H1 (cell line): Measurements from ENCODE around the gene CCR9. TPM values are rescaled to one million over a fixed set of nuclear protein-coding genes. Genes with fewer than 3 reads are reported as not detected.

ENCODE experiments used
- CTCF ChIA-PET: fragments of 300-600 bp; sonication (Branson Sonifier 250); formaldehyde crosslinking; loops from one replicate; lab custom pipeline; 2021; ENCODE audit not compliant: partially characterized antibody; lab: Charles Lee
- POLR2A ChIA-PET: fragments of 300-600 bp; sonication (Branson Sonifier 250); formaldehyde crosslinking; loops from one replicate; lab custom pipeline; 2021; ENCODE audit warnings: inconsistent platforms; ENCODE audit not compliant: partially characterized antibody; lab: Charles Lee
- DNase-seq, 2 experiments: peaks; one replicate each; pipeline versions ENCODE4 v3.0.0 to v3.0.0-alpha.2; 2010 to 2022; ENCODE audit warnings: low spot score in 2 of 2, low read depth in 1 of 2, mixed read lengths in 1 of 2
- FAIRE-seq: peaks from 2 replicates; lab custom pipeline; 2011; peaks lifted over from hg19 to GRCh38; lab: Jason Lieb, UNC
- H2AFZ ChIP-seq: 2 replicates; pipeline ENCODE4 v1.8.1; 2012; ENCODE audit warnings: low read length, inconsistent platforms
- H2AK5ac ChIP-seq: 2 replicates; pipeline ENCODE4 v1.6.1; 2013; ENCODE audit warnings: low read depth, low read length
- H2BK120ac ChIP-seq: replicated peaks from 2 replicates; pipeline ENCODE3; 2013; ENCODE audit warnings: low read depth, low read length, inconsistent platforms
- H2BK12ac ChIP-seq: 2 replicates; pipeline ENCODE4 v1.6.1; 2013; ENCODE audit warnings: low read depth, low read length
- H2BK15ac ChIP-seq: 2 replicates; pipeline ENCODE4 v1.6.1; 2013; ENCODE audit warnings: low read length
- H2BK20ac ChIP-seq: 2 replicates; pipeline ENCODE4 v1.6.1; 2013; ENCODE audit warnings: low read length
- H2BK5ac ChIP-seq: 2 replicates; pipeline ENCODE4 v1.6.1; 2013; ENCODE audit warnings: low read depth, low read length
- H3K14ac ChIP-seq: 2 replicates; pipeline ENCODE4 v1.6.1; 2013; ENCODE audit warnings: inconsistent platforms; ENCODE audit not compliant: insufficient read length
- H3K18ac ChIP-seq: 2 replicates; pipeline ENCODE4 v1.6.1; 2013; ENCODE audit warnings: low read length; ENCODE audit errors: extremely low read depth
- H3K23ac ChIP-seq: 2 replicates; pipeline ENCODE4 v1.6.1; 2013; ENCODE audit warnings: inconsistent platforms; ENCODE audit not compliant: insufficient read length
- H3K23me2 ChIP-seq: 2 replicates; pipeline ENCODE4 v1.6.1; 2013; ENCODE audit warnings: low read depth, low read length
- H3K27ac ChIP-seq: 2 replicates; pipeline ENCODE4 v1.6.1; 2011; ENCODE audit warnings: low read depth, low read length, inconsistent platforms
- H3K27me3 ChIP-seq, 4 experiments: replicated peaks in 1 of 4; 1 replicate in 1 of 4; 2 replicates in 3 of 4; pipeline versions ENCODE4 v1.6.1 to v1.8.1; 2011 to 2013; ENCODE audit warnings: low read length in 3 of 4, mild to moderate bottlenecking in 3 of 4, inconsistent platforms in 2 of 4, mixed read lengths in 2 of 4, moderate library complexity in 1 of 4; ENCODE audit not compliant: control insufficient read depth in 3 of 4, insufficient read depth in 3 of 4; ENCODE audit errors: extremely low read depth in 1 of 4
- H3K36me3 ChIP-seq, 4 experiments: 2 replicates each; pipeline versions ENCODE4 v1.6.1 to v1.8.1; 2011 to 2013; ENCODE audit warnings: mild to moderate bottlenecking in 4 of 4, low read length in 3 of 4, moderate library complexity in 2 of 4, control low read depth in 1 of 4, inconsistent platforms in 1 of 4; ENCODE audit not compliant: insufficient read depth in 4 of 4, control insufficient read depth in 2 of 4
- H3K4ac ChIP-seq: replicated peaks from 2 replicates; pipeline ENCODE3; 2013; ENCODE audit warnings: low read length, low read depth, mixed read lengths, inconsistent platforms; ENCODE audit not compliant: insufficient read length
- H3K4me1 ChIP-seq, 4 experiments: replicated peaks in 1 of 4; 1 replicate in 1 of 4; 2 replicates in 3 of 4; pipeline versions ENCODE4 v1.6.1 to v1.8.1; 2011 to 2013; ENCODE audit warnings: low read length in 3 of 4, inconsistent platforms in 2 of 4, mixed read lengths in 1 of 4; ENCODE audit not compliant: insufficient read depth in 4 of 4, control insufficient read depth in 3 of 4
- H3K4me2 ChIP-seq, 2 experiments: 2 replicates each; pipeline versions ENCODE4 v1.6.1 to v1.8.1; 2011 to 2013; ENCODE audit warnings: low read depth in 2 of 2, low read length in 2 of 2, control low read depth in 1 of 2, inconsistent platforms in 1 of 2, mild to moderate bottlenecking in 1 of 2; ENCODE audit not compliant: insufficient read depth in 1 of 2
- H3K4me3 ChIP-seq, 4 experiments: fragments of 200-600, 300-600 bp in 1 of 4; sonication (generic), shearing (Covaris generic), sonication (Bioruptor Twin) in 1 of 4; 2 replicates each; pipeline versions ENCODE4 v1.5.1 to v1.8.1; 2011 to 2016; ENCODE audit warnings: low read length in 4 of 4, low read depth in 3 of 4, control low read depth in 2 of 4, inconsistent platforms in 2 of 4, mild to moderate bottlenecking in 2 of 4, mixed read lengths in 1 of 4, moderate library complexity in 1 of 4; ENCODE audit not compliant: insufficient read depth in 2 of 4; ENCODE audit errors: extremely low read depth in 1 of 4
- H3K56ac ChIP-seq: replicated peaks from 2 replicates; pipeline ENCODE3; 2013; ENCODE audit warnings: low read depth, mild to moderate bottlenecking, mixed read lengths, low read length, inconsistent platforms; ENCODE audit not compliant: insufficient read length
- H3K79me1 ChIP-seq: 2 replicates; pipeline ENCODE4 v1.6.1; 2013; ENCODE audit warnings: low read depth, low read length, control low read depth
- H3K79me2 ChIP-seq, 2 experiments: 2 replicates each; pipeline versions ENCODE4 v1.6.1 to v1.8.1; 2012 to 2013; ENCODE audit warnings: low read length in 2 of 2, mild to moderate bottlenecking in 2 of 2, inconsistent platforms in 1 of 2; ENCODE audit not compliant: insufficient read depth in 2 of 2, control insufficient read depth in 1 of 2
- H3K9ac ChIP-seq, 4 experiments: replicated peaks in 1 of 4; 1 replicate in 1 of 4; 2 replicates in 3 of 4; pipeline versions ENCODE4 v1.6.1 to v1.8.1; 2011 to 2013; ENCODE audit warnings: low read depth in 3 of 4, low read length in 3 of 4, control low read depth in 2 of 4, mild to moderate bottlenecking in 2 of 4, moderate library complexity in 2 of 4, inconsistent platforms in 1 of 4; ENCODE audit errors: extremely low read depth in 1 of 4
- H3K9me3 ChIP-seq, 2 experiments: 2 replicates each; pipeline versions ENCODE4 v1.6.1 to v1.8.1; 2012 to 2013; ENCODE audit warnings: mild to moderate bottlenecking in 2 of 2, moderate library complexity in 2 of 2, control low read depth in 1 of 2, inconsistent platforms in 1 of 2, low read depth in 1 of 2, low read length in 1 of 2, mixed read lengths in 1 of 2; ENCODE audit not compliant: insufficient read depth in 2 of 2
- H4K20me1 ChIP-seq, 2 experiments: replicated peaks in 1 of 2; 2 replicates each; pipeline versions ENCODE3 to v1.8.1; 2011 to 2013; ENCODE audit warnings: inconsistent platforms in 2 of 2, low read length in 2 of 2, mild to moderate bottlenecking in 1 of 2; ENCODE audit not compliant: insufficient read depth in 2 of 2, control insufficient read depth in 1 of 2
- H4K5ac ChIP-seq: 2 replicates; pipeline ENCODE4 v1.6.1; 2013; ENCODE audit warnings: low read length, low read depth, mixed read lengths, inconsistent platforms; ENCODE audit not compliant: insufficient read length
- H4K8ac ChIP-seq: 2 replicates; pipeline ENCODE4 v1.8.0; 2013; ENCODE audit warnings: mild to moderate bottlenecking, moderate library complexity, low read length, inconsistent platforms; ENCODE audit not compliant: insufficient read depth; ENCODE audit errors: extremely low read depth
- H4K91ac ChIP-seq: replicated peaks from 2 replicates; pipeline ENCODE3; 2013; ENCODE audit warnings: low read length, mixed read lengths, inconsistent platforms; ENCODE audit not compliant: insufficient read length
- ATF2 ChIP-seq: IDR thresholded peaks from 2 replicates; pipeline ENCODE4 v1.6.1; 2012; ENCODE audit warnings: low read length, inconsistent platforms
- WGBS, 2 experiments: shearing (Covaris generic) in 1 of 2; methylation state at CpG; one replicate each; pipeline versions ENCODE4 v1.1.6 to v1.1.7; 2013 to 2015; ENCODE audit warnings: low lambda C conversion rate in 2 of 2, mixed read lengths in 2 of 2, inconsistent platforms in 1 of 2, low coverage in 1 of 2, missing lambda C conversion rate in 1 of 2; ENCODE audit not compliant: insufficient replicate concordance in 2 of 2, insufficient coverage in 1 of 2, insufficient read length in 1 of 2; ENCODE audit errors: extremely low coverage in 1 of 2, missing lambda C conversion rate in 1 of 2; 5-methylcytosine and 5-hydroxymethylcytosine counted together
- polyA plus RNA-seq, 7 experiments: library from polyadenylated mRNA; depleted of rRNA in 3 of 7; stranded (reverse) in 5 of 7; unstranded in 2 of 7; fragments of >200 nt in 5 of 7; fragments of 200-250 nt in 2 of 7; gene quantifications; 1 replicate in 5 of 7; 2 replicates in 1 of 7; 4 replicates in 1 of 7; pipeline versions ENCODE4 v1.2.1 to v1.2.3, GENCODE V29; 2011 to 2013; ENCODE audit warnings: missing spikeins in 2 of 7, mixed read lengths in 2 of 7
- total RNA-seq: library from RNA; stranded (reverse); fragmentation: NEBNext Ultra II Directional; extraction: Animal tissue kit (Norgen Biotek cat#: 25700); gene quantifications from 2 replicates; pipeline ENCODE4 v1.2.1, GENCODE V29; 2021

CCR9 gene
- total and polyA plus RNA-seq, 2 of the 8 experiments (the other 6 are each of a cell fraction or from before 2014, with no cell fraction given), result not detected

DNA sequence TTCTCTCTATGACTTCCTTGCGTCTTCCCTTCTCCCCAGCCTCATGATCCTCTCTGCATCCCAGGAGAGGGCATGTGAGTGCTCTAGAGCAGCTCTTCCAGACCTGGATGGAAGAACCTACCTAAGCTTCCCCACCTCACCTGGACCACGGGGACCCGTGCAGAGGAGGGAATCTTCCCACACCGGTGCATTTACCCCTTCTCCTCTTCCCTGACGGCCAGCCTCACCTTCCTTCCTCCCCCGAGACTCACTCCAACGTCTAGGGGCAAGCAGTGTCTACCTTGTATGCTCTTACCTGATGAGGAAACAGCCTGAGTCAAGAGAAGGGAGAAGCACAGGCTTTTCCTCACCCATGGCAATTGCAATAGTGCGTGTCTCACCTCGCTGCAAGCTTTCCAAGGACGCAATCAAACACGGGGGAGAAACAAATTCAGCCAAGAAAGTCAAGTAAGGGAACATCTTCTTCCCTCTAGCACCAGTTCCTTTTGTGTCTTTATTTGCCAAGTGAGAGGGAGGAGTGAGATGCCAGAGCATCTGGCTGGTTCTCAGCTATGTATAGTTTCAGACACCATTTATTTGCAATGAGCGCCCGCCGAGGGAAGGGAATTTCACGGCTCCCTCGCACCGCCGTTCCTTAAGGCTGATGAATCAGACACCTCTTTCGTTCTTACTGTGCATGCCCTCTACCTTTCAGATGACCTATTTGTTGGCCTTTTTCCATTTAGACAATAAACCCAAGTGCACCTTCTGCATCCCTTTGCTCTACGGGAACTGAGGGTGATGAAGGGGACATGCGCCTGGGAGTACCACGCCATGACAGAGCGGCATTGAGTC lies 1.8 kb upstream of the CCR9 start:
- no peaks in the 10 kb centered on the region for H3K23me2 ChIP-seq
- no peak overlapping the region for H3K9ac ChIP-seq
- H3K18ac ChIP-seq, result no peak overlapping the region
- H3K36me3 ChIP-seq, result no peaks in the 10 kb centered on the region; a peak in 1 of 8 replicates
- no peak overlapping the region for H4K5ac ChIP-seq
- CTCF ChIA-PET, result interaction anchor here (0.6 to 2.4 kb wide), 8 partner anchors 10 to 361 kb away, joined by 3 to 7 read pairs (median 3); no protein-coding TSS in a partner anchor
- no peaks in the 10 kb centered on the region for H3K4me1 ChIP-seq
- no peak overlapping the region for H3K4ac ChIP-seq
- no peak overlapping the region for H2BK12ac ChIP-seq
- DNase-seq (no peak), FAIRE-seq (no peak)
- H3K14ac ChIP-seq, result no peak overlapping the region
- no peak overlapping the region for H4K91ac ChIP-seq
- no peaks in the 10 kb centered on the region for H3K79me2 ChIP-seq
- no peak overlapping the region for H2BK20ac ChIP-seq
- H3K23ac ChIP-seq, result no peak overlapping the region
- no peak overlapping the region for H3K27ac ChIP-seq
- H2BK15ac ChIP-seq, result no peak overlapping the region
- no peaks in the 10 kb centered on the region; a peak in 2 of 7 replicates for H3K27me3 ChIP-seq
- no peak overlapping the region for H2AFZ ChIP-seq
- no peak overlapping the region for H4K8ac ChIP-seq
- H3K79me1 ChIP-seq, result no peaks in the 10 kb centered on the region; the same call in 1 of the 2 replicates
- H4K20me1 ChIP-seq, result no peaks in the 10 kb centered on the region
- WGBS, 2 experiments, result 88% methylated on average over 20 of the region's 23 CpGs; no CpG with 5 or more reads in 1 of the 2 experiments
- no peak for TF ChIP-seq ATF2
- no peak overlapping the region for H3K56ac ChIP-seq
- no peaks in the 10 kb centered on the region for H3K9me3 ChIP-seq
- H2AK5ac ChIP-seq, result no peak overlapping the region
- H3K4me3 ChIP-seq, result no peak overlapping the region
- POLR2A ChIA-PET, result no interaction called here
- H2BK120ac ChIP-seq, result no peak overlapping the region
- no peak overlapping the region for H2BK5ac ChIP-seq
- no peak overlapping the region for H3K4me2 ChIP-seq
